HepG2 (cell line): ENCODE results near the gene TADA1. TPM values are rescaled to one million over a fixed set of nuclear protein-coding genes. Genes with fewer than 3 reads are reported as not detected.

Experiments used
- polyA plus RNA-seq, 8 experiments: library from polyadenylated mRNA; depleted of rRNA in 3 of 8; stranded (reverse) in 7 of 8; unstranded in 1 of 8; fragments of >200 nt; fragmentation: Illumina TruSeq in 4 of 8; extraction: Trizol in 4 of 8; gene quantifications; 2 replicates each; pipeline versions ENCODE4 v1.2.1 to v1.2.3, GENCODE V29; 2011 to 2016; ENCODE audit warnings: low read depth in 4 of 8, missing spikeins in 1 of 8, mixed read lengths in 1 of 8; ENCODE audit not compliant: insufficient read depth in 1 of 8
- total RNA-seq, 5 experiments: library from RNA; depleted of rRNA; stranded (reverse); fragments of >200 nt; fragmentation: Illumina TruSeq; extraction: Trizol; gene quantifications; 2 replicates each; pipeline ENCODE4 v1.2.3, GENCODE V29; 2016; ENCODE audit warnings: low read depth in 1 of 5

The TADA1 gene
- total and polyA plus RNA-seq, 2 of the 13 experiments (the other 11 are each of a cell fraction or from before 2014, with no cell fraction given): 28.3 to 29.1 TPM

Other genes starting within 250 kb of the TADA1 start
- 16.2 and 17.6 TPM in 2 replicates for gene POGK, start 36.8 kb downstream of the TADA1 start, total RNA-seq (2016; rRNA removed; fragmentation: Illumina TruSeq; extraction: Trizol)
- gene POGK, start 36.8 kb downstream of the TADA1 start, polyA plus RNA-seq (2011; rRNA removed): 4.8 and 5.3 TPM in 2 replicates
- 0.04 and 0.17 TPM in 2 replicates for gene ILDR2, start 99.3 kb upstream of the TADA1 start, total RNA-seq (2016; rRNA removed; fragmentation: Illumina TruSeq; extraction: Trizol)
- 0.10 TPM in 1 of 2 replicates, not detected in the other for gene ILDR2, start 99.3 kb upstream of the TADA1 start, polyA plus RNA-seq (2011; rRNA removed)
- not detected in 2 replicates for gene MAEL, start 113.0 kb upstream of the TADA1 start, total RNA-seq (2016; rRNA removed; fragmentation: Illumina TruSeq; extraction: Trizol)
- not detected in 2 replicates for gene MAEL, start 113.0 kb upstream of the TADA1 start, polyA plus RNA-seq (2011; rRNA removed)
- not detected in 2 replicates for gene GPA33, start 214.1 kb upstream of the TADA1 start, total RNA-seq (2016; rRNA removed; fragmentation: Illumina TruSeq; extraction: Trizol)
- not detected in 2 replicates for gene GPA33, start 214.1 kb upstream of the TADA1 start, polyA plus RNA-seq (2011; rRNA removed)
- not detected in 2 replicates for gene STYXL2, start 217.8 kb upstream of the TADA1 start, total RNA-seq (2016; rRNA removed; fragmentation: Illumina TruSeq; extraction: Trizol)
- not detected in 2 replicates for gene STYXL2, start 217.8 kb upstream of the TADA1 start, polyA plus RNA-seq (2011; rRNA removed)